Measurements from ENCODE around the gene HECW1. TPM values are rescaled to one million over a fixed set of nuclear protein-coding genes. Genes with fewer than 3 reads are reported as not detected.

Gene HECW1
- total and polyA plus RNA-seq, 2 of the 8 experiments (the other 6 are each of a cell fraction or from before 2014, with no cell fraction given), result 2.9 to 12.7 TPM

- CTCF ChIA-PET (ENCODE audit: partially characterized antibody), result interaction anchor here (5.8 kb wide), 1 partner anchor 26 kb away, joined by 38 read pairs; no protein-coding TSS in a partner anchor
- TF ChIP-seq CBX8 (IDR thresholded peaks at IDR 0.05; ENCODE audit: borderline replicate concordance, low read depth, low read length) (no peak), ASH2L (IDR thresholded peaks at IDR 0.05; ENCODE audit: low read length) (no peak)
Measured at GRCh38 chr7:43081603-43082002, 30.8 kb upstream of the HECW1 start.

More at GRCh38 chr7:43081603-43082002, 30.8 kb upstream of the HECW1 start:
- no peak overlapping the region for H3K4ac ChIP-seq (replicated peaks; ENCODE audit: insufficient read length, low read depth, low read length)
- WGBS, 2 experiments (ENCODE audit: extremely low coverage in 1 of 2, insufficient coverage in 1 of 2, insufficient read length in 1 of 2, insufficient replicate concordance in 2 of 2, low coverage in 1 of 2, low lambda C conversion rate in 2 of 2, missing lambda C conversion rate in 1 of 2), result 93% methylated on average over 4 of the region's 4 CpGs; no CpG with 5 or more reads in 1 of the 2 experiments
- no peak overlapping the region for H4K91ac ChIP-seq (replicated peaks; ENCODE audit: insufficient read length, low read length)
- H3K14ac ChIP-seq (ENCODE audit: insufficient read length), result no peak overlapping the region
- H3K27ac ChIP-seq (ENCODE audit: low read depth, low read length), result no peak overlapping the region
- H3K9ac ChIP-seq (replicated peaks in 1 of 4; ENCODE audit: extremely low read depth in 1 of 4, low read depth in 3 of 4, low read length in 3 of 4), result no peak overlapping the region
- H2AK5ac ChIP-seq (ENCODE audit: low read depth, low read length), result no peak overlapping the region
- POLR2A ChIA-PET (ENCODE audit: partially characterized antibody), result no interaction called here
- H3K4me2 ChIP-seq (ENCODE audit: insufficient read depth in 1 of 2, low read depth in 2 of 2, low read length in 2 of 2), result no peak overlapping the region
- no peak overlapping the region for H2AFZ ChIP-seq (ENCODE audit: low read length)
- H3K4me1 ChIP-seq (replicated peaks in 1 of 4; ENCODE audit: control insufficient read depth in 3 of 4, insufficient read depth in 4 of 4, low read length in 3 of 4), result peaks cover 3 to 5% (median 3%) of the 10 kb centered on the region in 4 experiments; a peak in 5 of 7 replicates
- H4K8ac ChIP-seq (ENCODE audit: extremely low read depth, insufficient read depth, low read length), result no peak overlapping the region
- DNase-seq (ENCODE audit: low read depth in 1 of 2, low spot score in 2 of 2), result no peak
- H3K18ac ChIP-seq (ENCODE audit: extremely low read depth, low read length), result no peak overlapping the region
- FAIRE-seq, result no peak
- no peak overlapping the region for H3K56ac ChIP-seq (replicated peaks; ENCODE audit: insufficient read length, low read depth, low read length)
- no peak overlapping the region for H2BK12ac ChIP-seq (ENCODE audit: low read depth, low read length)
- H3K23me2 ChIP-seq (ENCODE audit: low read depth, low read length), result no peaks in the 10 kb centered on the region
- H3K9me3 ChIP-seq (ENCODE audit: insufficient read depth in 2 of 2, low read depth in 1 of 2, low read length in 1 of 2), result no peaks in the 10 kb centered on the region
- no peak overlapping the region for H4K5ac ChIP-seq (ENCODE audit: insufficient read length, low read depth, low read length)
- H3K79me2 ChIP-seq (ENCODE audit: control insufficient read depth in 1 of 2, insufficient read depth in 2 of 2, low read length in 2 of 2), result no peaks in the 10 kb centered on the region
- no peaks in the 10 kb centered on the region for H3K27me3 ChIP-seq (replicated peaks in 1 of 4; ENCODE audit: control insufficient read depth in 3 of 4, extremely low read depth in 1 of 4, insufficient read depth in 3 of 4, low read length in 3 of 4)
- H4K20me1 ChIP-seq (replicated peaks in 1 of 2; ENCODE audit: control insufficient read depth in 1 of 2, insufficient read depth in 2 of 2, low read length in 2 of 2), result no peaks in the 10 kb centered on the region
- H2BK120ac ChIP-seq (replicated peaks; ENCODE audit: low read depth, low read length), result no peak overlapping the region
- no peak overlapping the region for H2BK15ac ChIP-seq (ENCODE audit: low read length)
- H3K79me1 ChIP-seq (ENCODE audit: low read depth, low read length), result no peaks in the 10 kb centered on the region
- H2BK20ac ChIP-seq (ENCODE audit: low read length), result no peak overlapping the region
- H3K4me3 ChIP-seq (ENCODE audit: extremely low read depth in 1 of 4, insufficient read depth in 2 of 4, low read depth in 3 of 4, low read length in 4 of 4), result no peak overlapping the region
- no peak overlapping the region for H2BK5ac ChIP-seq (ENCODE audit: low read depth, low read length)
- no peak overlapping the region for H3K23ac ChIP-seq (ENCODE audit: insufficient read length)
- H3K36me3 ChIP-seq (ENCODE audit: control insufficient read depth in 2 of 4, insufficient read depth in 4 of 4, low read length in 3 of 4), result no peaks in the 10 kb centered on the region

All from H1 (cell line).